Measurements from ENCODE around the gene RTN4RL1. TPM values are rescaled to one million over a fixed set of nuclear protein-coding genes. Genes with fewer than 3 reads are reported as not detected.

RTN4RL1 gene
- total RNA-seq, 2 donors from 2014 or later: 5.4 to 8.0 TPM

DNA sequence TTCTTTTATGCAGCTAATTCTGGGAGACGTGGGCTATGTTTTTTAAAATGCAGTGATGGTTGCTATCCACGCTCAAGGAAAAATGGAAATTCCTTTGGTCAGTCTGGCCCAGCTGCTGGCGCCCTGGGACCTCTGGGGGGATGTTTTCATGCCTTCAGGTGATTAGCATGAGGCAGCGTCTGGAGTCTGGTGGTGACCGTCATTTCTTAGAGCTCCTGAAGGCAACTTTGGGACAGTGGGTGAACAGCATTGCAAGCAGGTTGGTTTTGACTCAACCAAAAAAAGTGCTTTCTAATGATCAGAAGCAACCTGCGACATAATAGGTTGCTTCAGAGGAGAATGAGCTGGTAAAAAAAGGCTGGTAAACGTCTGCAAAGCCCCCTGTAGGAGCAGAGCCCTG lies 113.0 kb downstream of the RTN4RL1 start:
- H3K27ac ChIP-seq: no peak overlapping the region
- no peak for DNase-seq (ENCODE audit: low spot score)
- no peaks in the 10 kb centered on the region for H3K36me3 ChIP-seq
- TF ChIP-seq, protein P1, sequence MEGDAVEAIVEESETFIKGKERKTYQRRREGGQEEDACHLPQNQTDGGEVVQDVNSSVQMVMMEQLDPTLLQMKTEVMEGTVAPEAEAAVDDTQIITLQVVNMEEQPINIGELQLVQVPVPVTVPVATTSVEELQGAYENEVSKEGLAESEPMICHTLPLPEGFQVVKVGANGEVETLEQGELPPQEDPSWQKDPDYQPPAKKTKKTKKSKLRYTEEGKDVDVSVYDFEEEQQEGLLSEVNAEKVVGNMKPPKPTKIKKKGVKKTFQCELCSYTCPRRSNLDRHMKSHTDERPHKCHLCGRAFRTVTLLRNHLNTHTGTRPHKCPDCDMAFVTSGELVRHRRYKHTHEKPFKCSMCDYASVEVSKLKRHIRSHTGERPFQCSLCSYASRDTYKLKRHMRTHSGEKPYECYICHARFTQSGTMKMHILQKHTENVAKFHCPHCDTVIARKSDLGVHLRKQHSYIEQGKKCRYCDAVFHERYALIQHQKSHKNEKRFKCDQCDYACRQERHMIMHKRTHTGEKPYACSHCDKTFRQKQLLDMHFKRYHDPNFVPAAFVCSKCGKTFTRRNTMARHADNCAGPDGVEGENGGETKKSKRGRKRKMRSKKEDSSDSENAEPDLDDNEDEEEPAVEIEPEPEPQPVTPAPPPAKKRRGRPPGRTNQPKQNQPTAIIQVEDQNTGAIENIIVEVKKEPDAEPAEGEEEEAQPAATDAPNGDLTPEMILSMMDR (IDR thresholded peaks at IDR 0.05): no peak
- no peaks in the 10 kb centered on the region for H3K27me3 ChIP-seq (replicated peaks; ENCODE audit: insufficient read depth)
- no peak overlapping the region for H3K4me3 ChIP-seq
- no peaks in the 10 kb centered on the region for H3K9me3 ChIP-seq
- ATAC-seq (ENCODE audit: insufficient number of reproducible peaks, low FRiP score, low read depth): no peak
- peaks cover 14% of the 10 kb centered on the region in 2 donors for H3K4me1 ChIP-seq (ENCODE audit: control insufficient read depth in 1 of 2, low read depth in 2 of 2)

DNA sequence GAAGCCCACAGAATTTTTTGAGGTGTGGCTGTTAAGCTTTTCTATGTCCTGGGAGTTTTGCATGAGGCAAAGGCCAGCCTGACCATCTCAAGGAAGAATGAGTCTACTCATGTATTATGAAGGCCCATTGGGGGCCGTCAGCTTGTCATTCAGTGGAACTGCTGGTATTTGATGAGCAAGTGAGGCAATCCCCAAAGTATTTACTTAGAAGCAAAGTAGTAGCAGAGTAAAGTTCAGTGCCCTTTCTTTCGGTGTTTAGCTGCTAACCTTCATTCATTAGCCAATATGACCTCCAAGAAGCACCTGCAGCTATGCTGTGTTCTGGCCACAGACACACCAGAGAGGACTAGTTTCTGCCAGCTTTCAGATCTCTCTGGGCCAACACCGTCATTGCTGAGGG lies 115.1 kb downstream of the RTN4RL1 start:
- no peaks in the 10 kb centered on the region for H3K36me3 ChIP-seq
- no peak overlapping the region for H3K4me3 ChIP-seq
- TF ChIP-seq, protein P1 (IDR thresholded peaks at IDR 0.05): no peak
- DNase-seq (ENCODE audit: low spot score): no peak
- peaks cover 14% of the 10 kb centered on the region in 2 donors for H3K4me1 ChIP-seq (ENCODE audit: control insufficient read depth in 1 of 2, low read depth in 2 of 2)
- no peaks in the 10 kb centered on the region for H3K27me3 ChIP-seq (replicated peaks; ENCODE audit: insufficient read depth)
- no peaks in the 10 kb centered on the region for H3K9me3 ChIP-seq
- ATAC-seq (ENCODE audit: insufficient number of reproducible peaks, low FRiP score, low read depth): no peak
- no peak overlapping the region for H3K27ac ChIP-seq

DNA sequence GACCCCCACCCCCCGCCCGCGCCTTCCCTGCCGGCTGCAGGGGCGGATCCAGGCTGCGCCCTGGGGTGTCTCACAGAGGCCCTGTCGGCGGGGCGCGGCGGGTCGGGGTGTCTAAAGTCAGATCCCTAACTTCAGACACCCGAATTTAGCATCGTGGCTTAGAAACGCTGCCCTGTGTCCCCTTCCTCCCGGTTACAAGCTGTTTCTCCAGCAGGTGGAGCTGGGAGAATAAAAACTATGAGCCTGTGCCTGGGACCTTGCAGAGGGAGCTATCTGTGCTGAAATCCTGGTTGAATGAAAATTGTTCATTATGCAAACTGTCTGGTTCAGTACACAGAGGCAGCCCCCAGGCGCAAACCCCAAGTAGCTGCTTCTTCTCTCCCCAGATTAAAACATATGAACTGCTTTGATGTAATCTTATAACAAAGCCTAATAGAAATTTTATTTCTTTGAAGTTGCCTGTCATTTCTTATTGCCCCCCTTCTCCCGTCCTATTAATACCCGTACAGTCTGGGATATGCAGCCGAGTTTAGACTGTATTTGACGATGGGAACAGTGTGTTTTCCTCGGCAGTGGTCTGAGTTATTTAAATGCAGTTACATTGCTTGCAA lies 116.3 kb downstream of the RTN4RL1 start:
- TF ChIP-seq, protein P1 (IDR thresholded peaks at IDR 0.05): peak; percentile 75
- peak; percentile 7 for DNase-seq (ENCODE audit: low spot score)

DNA sequence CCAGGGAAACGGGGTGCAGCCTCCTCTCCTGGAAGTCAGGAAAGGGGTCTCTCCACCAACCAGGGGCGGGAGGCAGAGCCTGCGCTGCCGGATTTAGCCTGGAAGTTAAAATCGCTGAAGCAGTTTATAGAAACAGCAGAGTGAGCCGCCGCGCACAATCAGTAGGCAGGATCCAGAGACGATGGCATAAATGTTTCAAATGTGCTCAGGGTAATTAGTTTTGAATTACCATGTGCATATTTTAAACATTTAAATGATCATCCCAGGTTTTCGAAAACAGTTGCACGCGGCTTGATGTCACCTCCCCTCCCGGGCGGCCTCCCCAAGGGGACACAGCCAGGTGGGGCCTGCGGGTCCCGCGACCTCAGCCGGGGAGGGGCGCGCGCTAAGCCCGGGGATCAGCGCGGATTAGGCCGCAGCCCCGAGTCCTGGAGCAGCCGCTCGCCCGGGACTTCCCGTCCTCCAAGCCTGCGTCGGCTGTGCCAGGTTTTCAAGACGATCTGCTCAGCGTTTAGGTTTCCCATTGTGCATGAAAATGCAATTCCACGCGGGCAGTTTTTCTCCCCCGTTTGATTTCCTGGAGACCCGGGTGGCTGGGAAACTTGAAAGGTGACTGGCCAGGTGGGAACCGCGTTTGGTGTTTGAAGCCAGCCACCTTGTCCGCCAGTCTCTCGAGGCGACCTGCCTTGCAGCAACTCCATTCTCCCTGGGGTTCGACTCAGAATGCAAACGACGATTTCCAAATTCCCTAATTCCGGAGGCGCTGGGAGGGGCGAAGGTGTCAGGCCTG lies 117.0 kb downstream of the RTN4RL1 start:
- Histone ChIP-seq H3K36me3 (no peaks in the 10 kb centered on the region), H3K27ac (no peak overlapping the region), H3K4me3 (peak overlapping the region; percentile 55), H3K4me1 (ENCODE audit: control insufficient read depth in 1 of 2, low read depth in 2 of 2) (peaks cover 14% of the 10 kb centered on the region in 2 donors), H3K27me3 (replicated peaks; ENCODE audit: insufficient read depth) (no peaks in the 10 kb centered on the region), H3K9me3 (no peaks in the 10 kb centered on the region)
- DNase-seq (ENCODE audit: low spot score) (no peak), ATAC-seq (ENCODE audit: insufficient number of reproducible peaks, low FRiP score, low read depth) (no peak)
- TF ChIP-seq, protein P1 (IDR thresholded peaks at IDR 0.05): no peak

More for the DNA sequence above, 116.3 kb downstream of the RTN4RL1 start:
- Histone ChIP-seq H3K27me3 (replicated peaks; ENCODE audit: insufficient read depth) (no peaks in the 10 kb centered on the region), H3K27ac (no peak overlapping the region), H3K36me3 (no peaks in the 10 kb centered on the region), H3K4me1 (ENCODE audit: control insufficient read depth in 1 of 2, low read depth in 2 of 2) (peaks cover 14% of the 10 kb centered on the region in 2 donors), H3K4me3 (peak overlapping the region; percentile 55), H3K9me3 (no peaks in the 10 kb centered on the region)
- ATAC-seq (ENCODE audit: insufficient number of reproducible peaks, low FRiP score, low read depth): peak; percentile 66

DNA sequence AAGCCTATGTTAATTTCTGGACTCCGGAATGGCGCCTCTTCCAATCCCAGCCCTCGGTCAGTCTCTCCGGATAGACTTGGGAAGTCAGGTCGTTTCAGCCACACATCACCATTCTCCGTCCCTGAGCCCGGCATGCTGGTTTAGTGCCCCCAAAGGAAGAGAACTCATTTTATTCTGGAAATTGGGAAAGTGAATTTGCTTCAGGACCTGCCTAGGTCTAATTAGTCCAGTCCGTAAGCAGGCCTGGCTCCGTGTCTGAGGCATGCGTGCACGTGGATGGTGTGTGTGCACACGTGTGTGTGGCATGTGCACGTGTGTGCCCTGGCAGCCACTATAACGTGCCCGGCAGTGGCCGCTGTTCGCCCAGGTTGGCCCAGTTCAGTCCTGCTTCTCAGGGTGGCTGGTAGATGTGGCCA lies 117.9 kb downstream of the RTN4RL1 start:
- Histone ChIP-seq H3K36me3 (no peaks in the 10 kb centered on the region), H3K27me3 (replicated peaks; ENCODE audit: insufficient read depth) (no peaks in the 10 kb centered on the region), H3K9me3 (no peaks in the 10 kb centered on the region), H3K4me3 (no peak overlapping the region), H3K27ac (no peak overlapping the region), H3K4me1 (ENCODE audit: control insufficient read depth in 1 of 2, low read depth in 2 of 2) (peaks cover 14% of the 10 kb centered on the region in 2 donors)
- ATAC-seq (ENCODE audit: insufficient number of reproducible peaks, low FRiP score, low read depth): no peak
- TF ChIP-seq, protein P1 (IDR thresholded peaks at IDR 0.05): no peak
- DNase-seq (ENCODE audit: low spot score): no peak
